ENCODE measurements around the gene SH2B2. TPM values are rescaled to one million over a fixed set of nuclear protein-coding genes. Genes with fewer than 3 reads are reported as not detected.

Gene SH2B2
- total RNA-seq = 4.9 and 7.0 TPM in 2 replicates

DNA sequence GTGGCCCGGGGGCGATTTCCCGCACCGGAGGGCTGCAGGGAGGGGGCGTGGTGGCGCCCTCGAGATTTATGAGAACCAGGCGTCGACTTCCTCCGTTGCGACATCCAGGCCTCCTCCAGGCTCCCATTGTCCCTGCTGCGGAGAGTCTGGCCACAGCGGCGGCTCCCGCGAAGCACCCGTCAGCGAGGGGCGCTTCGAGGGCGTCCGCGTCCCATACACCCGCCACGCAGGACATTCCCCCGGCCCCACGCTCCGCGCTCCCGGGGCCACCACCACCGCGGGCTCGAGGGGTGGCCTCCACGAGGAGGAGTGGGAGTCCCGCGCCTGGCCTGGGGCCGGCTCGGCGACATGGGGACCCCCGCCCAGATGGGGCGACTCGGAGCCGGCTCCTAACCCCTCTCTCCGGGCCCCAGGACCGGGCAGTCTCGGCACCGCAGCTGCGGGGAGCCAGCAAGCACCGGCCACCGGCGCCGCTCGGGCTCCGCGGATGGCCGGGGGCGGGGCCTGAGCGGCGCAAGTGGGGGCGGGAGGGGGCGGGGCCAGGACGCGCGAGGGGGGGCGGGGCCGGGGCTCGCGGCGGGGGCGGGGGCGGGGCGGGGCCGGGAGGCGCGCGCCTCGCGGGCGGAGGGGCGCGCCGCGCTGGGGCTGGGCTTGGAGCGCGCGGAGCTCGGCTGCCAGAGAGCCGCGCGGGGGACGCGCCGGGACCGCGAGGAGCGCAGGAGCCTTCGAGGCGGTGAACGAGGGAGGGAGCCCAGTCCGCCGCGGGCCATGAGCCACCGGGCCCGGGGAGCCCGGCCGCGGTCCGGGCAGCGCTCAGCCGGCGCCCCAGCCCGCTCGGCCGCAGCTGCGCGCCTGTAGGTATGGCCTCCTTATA is at the start of gene SH2B2:
TSS of gene SH2B2 (plus strand) at position 632 of the 874 bp plus-strand sequence. CDS start 13,683 bp downstream, outside the sequence.

DNA sequence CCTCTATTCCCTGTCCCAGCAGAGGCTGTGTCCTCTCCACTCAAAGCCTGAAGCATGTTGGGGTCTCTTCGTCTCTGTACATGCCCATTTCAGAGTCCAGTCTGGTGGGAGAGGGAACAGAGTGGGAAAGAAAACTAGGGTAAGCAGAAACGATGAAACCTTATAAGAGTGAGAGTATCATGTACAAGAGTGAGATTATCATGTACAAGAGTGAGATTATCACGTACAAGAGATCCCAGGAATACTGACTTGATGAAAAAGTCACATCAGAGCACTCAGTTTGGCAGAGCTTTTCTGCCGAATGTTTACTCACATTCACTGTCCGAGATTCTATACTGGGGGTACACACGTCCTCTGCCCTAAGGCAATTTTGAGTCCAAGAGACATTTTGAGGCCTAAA is 69.7 kb downstream of the SH2B2 start, which contains the start of gene SPDYE6:
TSS of gene SPDYE6 (minus strand) at position 101 of the 400 bp plus-strand sequence. CDS start 421 bp downstream, outside the sequence.

Other genes starting within 250 kb of the SH2B2 start
- gene SPDYE6, start 69.6 kb downstream of the SH2B2 start, total RNA-seq = not detected in 2 replicates
- gene PRKRIP1, start 109.5 kb downstream of the SH2B2 start, total RNA-seq = 11.5 and 19.0 TPM in 2 replicates
- 3.4 and 21.0 TPM in 2 replicates for gene ORAI2, start 146.7 kb downstream of the SH2B2 start, total RNA-seq
- gene ALKBH4, start 178.0 kb downstream of the SH2B2 start, total RNA-seq = 13.6 and 15.9 TPM in 2 replicates
- 20.0 and 39.0 TPM in 2 replicates for gene LRWD1, start 178.1 kb downstream of the SH2B2 start, total RNA-seq
- gene POLR2J, start 192.1 kb downstream of the SH2B2 start, total RNA-seq = 17.4 and 21.7 TPM in 2 replicates
- 3.0 and 3.9 TPM in 2 replicates for gene RASA4B, start 230.9 kb downstream of the SH2B2 start, total RNA-seq

Measured in tracheal epithelial cell (primary cell).